GM23338 (cell line): ENCODE measurements around the gene PGAP6. TPM values are rescaled to one million over a fixed set of nuclear protein-coding genes. Genes with fewer than 3 reads are reported as not detected.

Experiments
- ATAC-seq: fragments of 200-7000 bp; cut with Tn5 transposase; 3 replicates; pipeline ENCODE4 v1.9.1; 2020
- DNase-seq: peaks from one replicate; pipeline ENCODE4 v3.0.0-alpha.2; 2015; ENCODE audit warnings: low spot score
- H2AFZ ChIP-seq: fragments of 200-600 bp; sonication (generic); 2 replicates; pipeline ENCODE4 v1.8.0; 2016; ENCODE audit warnings: antibody characterized with exemption, mild to moderate bottlenecking, moderate library complexity
- H3F3A ChIP-seq: fragments of 200-600 bp; sonication (generic); replicated peaks from 2 replicates; pipeline ENCODE4 v1.8.0; 2017; ENCODE audit warnings: antibody characterized with exemption, mixed run types, low read depth
- H3K27ac ChIP-seq: fragments of 200-600 bp; sonication (generic); 2 replicates; pipeline ENCODE4 v1.6.1; 2016; ENCODE audit warnings: low read depth
- H3K27me3 ChIP-seq: fragments of 200-600 bp; sonication (generic); 2 replicates; pipeline ENCODE4 v1.8.0; 2016; ENCODE audit warnings: mild to moderate bottlenecking, mixed run types, moderate library complexity; ENCODE audit not compliant: insufficient read depth
- H3K36me3 ChIP-seq: fragments of 200-600 bp; sonication (generic); 2 replicates; pipeline ENCODE4 v1.8.0; 2016; ENCODE audit warnings: mild to moderate bottlenecking; ENCODE audit not compliant: insufficient read depth
- H3K4me1 ChIP-seq: fragments of 200-600 bp; sonication (generic); 2 replicates; pipeline ENCODE4 v1.8.0; 2016; ENCODE audit warnings: mild to moderate bottlenecking, moderate library complexity; ENCODE audit not compliant: insufficient read depth
- H3K4me2 ChIP-seq: fragments of 200-600 bp; sonication (generic); 2 replicates; pipeline ENCODE4 v1.7.1; 2017; ENCODE audit warnings: mixed run types
- H3K4me3 ChIP-seq: fragments of 200-600 bp; sonication (generic); 2 replicates; pipeline ENCODE4 v1.6.1; 2016; ENCODE audit warnings: mixed run types
- H3K79me2 ChIP-seq: fragments of 200-600 bp; sonication (generic); replicated peaks from 2 replicates; pipeline ENCODE4 v1.8.0; 2017; ENCODE audit warnings: mild to moderate bottlenecking; ENCODE audit not compliant: insufficient read depth
- H3K9me2 ChIP-seq: fragments of 200-600 bp; sonication (generic); 2 replicates; pipeline ENCODE4 v1.8.0; 2017; ENCODE audit not compliant: insufficient read depth
- H4K20me1 ChIP-seq: fragments of 200-600 bp; sonication (generic); replicated peaks from 2 replicates; pipeline ENCODE4 v1.8.0; 2017; ENCODE audit warnings: mild to moderate bottlenecking; ENCODE audit not compliant: insufficient read depth
- H3K27ac Mint-ChIP-seq: 2 replicates; pipeline ENCODE4 v1.8.0; 2020; ENCODE audit warnings: inconsistent platforms, mild to moderate bottlenecking, moderate library complexity, mixed read lengths
- H3K27me3 Mint-ChIP-seq: 3 replicates; pipeline ENCODE4 v1.8.0; 2022; ENCODE audit warnings: low read depth, mild to moderate bottlenecking, moderate library complexity, mixed read lengths, inconsistent platforms; ENCODE audit not compliant: insufficient read depth, poor library complexity
- H3K36me3 Mint-ChIP-seq: 3 replicates; pipeline ENCODE4 v1.8.0; 2021; ENCODE audit warnings: low read depth, mild to moderate bottlenecking, inconsistent platforms, moderate library complexity, mixed read lengths
- H3K4me1 Mint-ChIP-seq: 3 replicates; pipeline ENCODE4 v1.8.0; 2020; ENCODE audit warnings: mild to moderate bottlenecking, inconsistent platforms, mixed read lengths
- H3K4me3 Mint-ChIP-seq: 3 replicates; pipeline ENCODE4 v1.8.0; 2021; ENCODE audit warnings: moderate library complexity, mild to moderate bottlenecking, inconsistent platforms, mixed read lengths
- H3K9me3 Mint-ChIP-seq: 3 replicates; pipeline ENCODE4 v1.8.0; 2020; ENCODE audit warnings: moderate library complexity, mild to moderate bottlenecking, inconsistent platforms, mixed read lengths
- CREB1 ChIP-seq: fragments of 250-450 bp; sonication (Bioruptor Pico); IDR thresholded peaks from 2 replicates; pipeline ENCODE4 v1.5.0; 2020; ENCODE audit warnings: low read depth, mild to moderate bottlenecking, moderate library complexity
- CTCF ChIP-seq, 2 experiments: fragments of 200-600 bp in 1 of 2; sonication (generic) in 1 of 2; conservative IDR thresholded peaks; 2 replicates each; pipeline versions ENCODE4 v1.5.1 to v1.6.1; 2016 to 2017; ENCODE audit warnings: antibody characterized with exemption in 2 of 2, low read depth in 2 of 2, mild to moderate bottlenecking in 2 of 2, moderate library complexity in 1 of 2
- ETS1 ChIP-seq: IDR thresholded peaks from 2 replicates; pipeline ENCODE4 v1.6.1; 2016; ENCODE audit warnings: antibody characterized with exemption
- JUNB ChIP-seq: IDR thresholded peaks from one replicate; pipeline ENCODE4 v1.6.1; 2016; ENCODE audit warnings: antibody characterized with exemption; ENCODE audit not compliant: unreplicated experiment
- NANOG ChIP-seq: IDR thresholded peaks from 2 replicates; pipeline ENCODE4 v1.6.1; 2016; ENCODE audit warnings: antibody characterized with exemption, borderline replicate concordance
- ZNF331 ChIP-seq: fragments of 250-450 bp; sonication (Bioruptor Pico); IDR thresholded peaks from 2 replicates; pipeline ENCODE4 v1.5.0; 2020; ENCODE audit warnings: low read depth, mild to moderate bottlenecking, moderate library complexity
- ZNF462 ChIP-seq: fragments of 250-450 bp; sonication (Bioruptor Pico); IDR thresholded peaks from 2 replicates; pipeline ENCODE4 v1.5.0; 2020; ENCODE audit warnings: mild to moderate bottlenecking, moderate library complexity
- polyA plus RNA-seq: library from polyadenylated mRNA; unstranded; fragments of >200 nt; fragmentation: Nextera tagmentation; extraction: Ambion mirVana; gene quantifications from 2 replicates; pipeline ENCODE4 v1.2.1, GENCODE V29; 2016
- total RNA-seq: library from RNA; depleted of rRNA; stranded (reverse); fragments of >200 nt; shearing (Covaris generic); gene quantifications from 2 replicates; pipeline ENCODE4 v1.2.3, GENCODE V29; 2014

Gene PGAP6
- total and polyA plus RNA-seq, 2 experiments from 2014 or later: 25.1 to 112 TPM

- H3K4me1 Mint-ChIP-seq: peaks cover 29% of the 10 kb centered on the region
- H2AFZ ChIP-seq: no peak overlapping the region
- H3K27me3 ChIP-seq: no peaks in the 10 kb centered on the region
- no peak overlapping the region for H3K27ac Mint-ChIP-seq
- H3K36me3 Mint-ChIP-seq: peaks cover 14% of the 10 kb centered on the region; the same call in 2 of the 3 replicates
- H3K4me1 ChIP-seq: no peaks in the 10 kb centered on the region
- peaks cover 24% of the 10 kb centered on the region for H3K27me3 Mint-ChIP-seq
- DNase-seq (peak; percentile 86), ATAC-seq (peak; percentile 83)
- no peak overlapping the region for H3K4me3 ChIP-seq
- H3K36me3 ChIP-seq: no peaks in the 10 kb centered on the region; the same call in 1 of the 2 replicates
- no peak overlapping the region for H3K4me2 ChIP-seq
- peaks cover 14% of the 10 kb centered on the region for H3F3A ChIP-seq
- no peaks in the 10 kb centered on the region for H3K9me2 ChIP-seq
- no peaks in the 10 kb centered on the region for H3K79me2 ChIP-seq
- H3K27ac ChIP-seq: no peak overlapping the region
- TF ChIP-seq CTCF (conservative IDR thresholded peaks at IDR 0.05; ENCODE audit: low read depth in 2 of 2): peak; percentile 97
- TF ChIP-seq ZNF331 (CRISPR knock-in tag): no peak
- TF ChIP-seq NANOG: no peak
- no peak for TF ChIP-seq ETS1
- TF ChIP-seq CREB1 (CRISPR knock-in tag): no peak
- no peak for TF ChIP-seq ZNF462
- TF ChIP-seq JUNB: no peak
- peaks cover 18% of the 10 kb centered on the region for H3K9me3 Mint-ChIP-seq
- H4K20me1 ChIP-seq: no peaks in the 10 kb centered on the region; the same call in 1 of the 2 replicates
- H3K4me3 Mint-ChIP-seq: peak overlapping the region; percentile 21; the same call in 1 of the 3 replicates
Measured at GRCh38 chr16:391885-392335, 10.1 kb upstream of the PGAP6 start.
